ENCODE measurements around the gene KDM3A. TPM values are rescaled to one million over a fixed set of nuclear protein-coding genes. Genes with fewer than 3 reads are reported as not detected.

The KDM3A gene
- total and polyA plus RNA-seq, 7 donors: 11.3 to 61.2 (median 33.6) TPM

DNA sequence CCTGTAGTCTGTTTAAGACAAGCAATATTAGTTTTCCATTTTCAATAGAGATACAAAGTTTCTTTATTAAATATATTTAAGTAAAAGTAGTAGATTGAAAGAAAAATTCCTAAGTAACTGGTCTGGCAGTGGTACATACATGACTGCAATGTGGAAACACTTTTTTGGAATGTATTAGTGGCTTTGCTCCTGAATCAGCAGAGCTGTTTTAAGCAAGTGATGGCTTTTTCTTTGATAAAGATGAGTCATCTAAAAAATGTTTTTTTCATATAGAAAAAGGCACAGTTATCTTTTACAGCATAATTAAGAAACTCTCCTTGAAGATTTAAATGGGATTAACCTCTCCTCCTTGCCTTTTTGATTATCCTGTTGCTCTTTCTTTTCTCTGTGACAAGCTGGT, 34.9 kb downstream of the KDM3A start:
- no peak for TF ChIP-seq POLR2A (IDR thresholded peaks at IDR 0.05)
- TF ChIP-seq POLR2AphosphoS5 (IDR thresholded peaks at IDR 0.05): no peak
- no peak for TF ChIP-seq EP300 (IDR thresholded peaks at IDR 0.05)
- TF ChIP-seq, protein P1, sequence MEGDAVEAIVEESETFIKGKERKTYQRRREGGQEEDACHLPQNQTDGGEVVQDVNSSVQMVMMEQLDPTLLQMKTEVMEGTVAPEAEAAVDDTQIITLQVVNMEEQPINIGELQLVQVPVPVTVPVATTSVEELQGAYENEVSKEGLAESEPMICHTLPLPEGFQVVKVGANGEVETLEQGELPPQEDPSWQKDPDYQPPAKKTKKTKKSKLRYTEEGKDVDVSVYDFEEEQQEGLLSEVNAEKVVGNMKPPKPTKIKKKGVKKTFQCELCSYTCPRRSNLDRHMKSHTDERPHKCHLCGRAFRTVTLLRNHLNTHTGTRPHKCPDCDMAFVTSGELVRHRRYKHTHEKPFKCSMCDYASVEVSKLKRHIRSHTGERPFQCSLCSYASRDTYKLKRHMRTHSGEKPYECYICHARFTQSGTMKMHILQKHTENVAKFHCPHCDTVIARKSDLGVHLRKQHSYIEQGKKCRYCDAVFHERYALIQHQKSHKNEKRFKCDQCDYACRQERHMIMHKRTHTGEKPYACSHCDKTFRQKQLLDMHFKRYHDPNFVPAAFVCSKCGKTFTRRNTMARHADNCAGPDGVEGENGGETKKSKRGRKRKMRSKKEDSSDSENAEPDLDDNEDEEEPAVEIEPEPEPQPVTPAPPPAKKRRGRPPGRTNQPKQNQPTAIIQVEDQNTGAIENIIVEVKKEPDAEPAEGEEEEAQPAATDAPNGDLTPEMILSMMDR (IDR thresholded peaks at IDR 0.05): no peak
- intact Hi-C loops (cut with DNase I): no loop called here
- Histone ChIP-seq H3K27me3 (no peaks in the 10 kb centered on the region), H3K4me1 (peaks cover 0 to 33% (median 11%) of the 10 kb centered on the region in 4 donors), H3K36me3 (peaks cover 33 to 100% (median 58%) of the 10 kb centered on the region in 4 donors), H3K27ac (no peak overlapping the region), H3K4me3 (no peak overlapping the region), H3K9me3 (no peaks in the 10 kb centered on the region)
- DNase-seq: no peak

DNA sequence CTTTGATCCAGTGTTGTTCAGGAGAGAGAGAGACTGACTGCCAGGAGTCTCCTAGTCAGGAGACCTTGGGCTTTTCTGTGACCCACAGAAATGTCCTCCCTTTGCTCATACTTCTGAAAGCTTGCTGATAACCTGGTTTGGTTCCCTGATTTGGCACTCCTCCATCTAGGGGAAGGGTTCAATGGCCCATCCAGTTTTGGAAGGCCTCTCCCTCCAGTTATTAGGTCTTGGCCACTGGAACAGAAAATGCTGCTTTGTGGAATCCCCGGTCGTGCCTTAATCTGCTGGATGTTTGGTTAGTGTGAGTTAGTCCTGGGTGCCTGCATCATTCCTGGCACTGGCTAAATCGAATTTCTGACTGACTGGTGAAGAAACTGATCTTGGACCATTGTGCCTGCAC, 35.7 kb downstream of the KDM3A start:
- H3K4me1 ChIP-seq: peaks cover 0 to 42% (median 15%) of the 10 kb centered on the region in 4 donors
- H3K27ac ChIP-seq: no peak overlapping the region
- no peaks in the 10 kb centered on the region for H3K9me3 ChIP-seq
- no peaks in the 10 kb centered on the region for H3K27me3 ChIP-seq
- H3K4me3 ChIP-seq: no peak overlapping the region
- H3K36me3 ChIP-seq: peaks cover 38 to 100% (median 60%) of the 10 kb centered on the region in 4 donors
- intact Hi-C loops (cut with DNase I): no loop called here
- TF ChIP-seq, protein P1 (IDR thresholded peaks at IDR 0.05): no peak
- TF ChIP-seq EP300 (IDR thresholded peaks at IDR 0.05): no peak
- TF ChIP-seq POLR2A (IDR thresholded peaks at IDR 0.05): no peak
- no peak for TF ChIP-seq POLR2AphosphoS5 (IDR thresholded peaks at IDR 0.05)
- 70 to 90% methylated on average over 3 of the region's 3 CpGs for WGBS, 2 donors
- DNase-seq: no peak

DNA sequence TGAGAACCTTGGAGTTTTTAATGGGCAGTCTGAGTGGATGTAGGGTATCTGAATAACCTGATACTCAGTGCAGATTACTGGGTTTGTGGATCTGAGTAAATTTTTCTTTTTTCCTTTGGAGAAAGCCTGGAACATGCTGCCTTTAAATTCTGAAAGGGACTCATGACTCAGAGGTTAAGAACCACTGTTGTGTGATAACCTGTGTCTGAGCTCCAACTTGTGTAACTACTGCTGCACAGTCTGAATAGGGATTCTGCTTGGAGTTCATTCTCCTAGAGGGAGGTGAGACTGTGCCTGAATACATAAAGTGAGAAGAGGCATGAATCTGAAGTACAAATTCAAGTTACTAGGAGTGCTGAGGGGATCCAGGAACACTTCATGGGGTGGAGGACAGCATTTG, 36.2 kb downstream of the KDM3A start:
- Histone ChIP-seq H3K27me3 (no peaks in the 10 kb centered on the region), H3K36me3 (peaks cover 42 to 100% (median 62%) of the 10 kb centered on the region in 4 donors), H3K4me3 (no peak overlapping the region), H3K4me1 (peaks cover 0 to 46% (median 17%) of the 10 kb centered on the region in 4 donors), H3K27ac (no peak overlapping the region), H3K9me3 (no peaks in the 10 kb centered on the region)
- intact Hi-C loops (cut with DNase I): no loop called here
- TF ChIP-seq, protein P1 (IDR thresholded peaks at IDR 0.05): no peak
- TF ChIP-seq EP300 (IDR thresholded peaks at IDR 0.05): no peak
- TF ChIP-seq POLR2A (IDR thresholded peaks at IDR 0.05): no peak
- no peak for TF ChIP-seq POLR2AphosphoS5 (IDR thresholded peaks at IDR 0.05)
- no peak for DNase-seq

DNA sequence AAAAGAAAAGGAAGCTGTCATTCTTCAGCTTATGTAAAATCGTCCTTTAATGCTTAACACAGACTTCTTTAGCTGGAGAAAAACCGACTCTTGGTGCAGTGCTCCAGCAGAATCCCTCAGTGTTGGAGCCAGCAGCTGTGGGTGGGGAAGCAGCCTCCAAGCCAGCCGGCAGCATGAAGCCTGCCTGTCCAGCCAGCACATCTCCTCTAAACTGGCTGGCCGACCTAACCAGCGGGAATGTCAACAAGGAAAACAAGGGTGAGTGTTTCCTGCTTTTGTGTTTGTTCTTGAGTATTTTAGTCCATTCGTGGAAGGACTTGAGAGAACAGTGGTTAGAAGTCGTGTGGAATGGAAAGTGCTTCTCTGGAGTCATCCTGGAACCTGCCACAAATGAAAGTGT, 38.9 kb downstream of the KDM3A start:
- H3K9me3 ChIP-seq: no peaks in the 10 kb centered on the region
- H3K4me1 ChIP-seq: peaks cover 0 to 60% (median 31%) of the 10 kb centered on the region in 4 donors
- no peak for TF ChIP-seq POLR2AphosphoS5 (IDR thresholded peaks at IDR 0.05)
- TF ChIP-seq POLR2A (IDR thresholded peaks at IDR 0.05): no peak
- TF ChIP-seq, protein P1 (IDR thresholded peaks at IDR 0.05): no peak
- TF ChIP-seq EP300 (IDR thresholded peaks at IDR 0.05): no peak
- DNase-seq: peak; percentile 68
- intact Hi-C loops (cut with DNase I): no loop called here
- H3K4me3 ChIP-seq: no peak overlapping the region
- 18 to 63% methylated on average over 7 of the region's 7 CpGs for WGBS, 2 donors
- H3K27ac ChIP-seq: peak overlapping the region in 3 of 4 donors; percentile 4 to 75 (median 22)
- no peaks in the 10 kb centered on the region for H3K27me3 ChIP-seq
- H3K36me3 ChIP-seq: peaks cover 52 to 100% (median 66%) of the 10 kb centered on the region in 4 donors

DNA sequence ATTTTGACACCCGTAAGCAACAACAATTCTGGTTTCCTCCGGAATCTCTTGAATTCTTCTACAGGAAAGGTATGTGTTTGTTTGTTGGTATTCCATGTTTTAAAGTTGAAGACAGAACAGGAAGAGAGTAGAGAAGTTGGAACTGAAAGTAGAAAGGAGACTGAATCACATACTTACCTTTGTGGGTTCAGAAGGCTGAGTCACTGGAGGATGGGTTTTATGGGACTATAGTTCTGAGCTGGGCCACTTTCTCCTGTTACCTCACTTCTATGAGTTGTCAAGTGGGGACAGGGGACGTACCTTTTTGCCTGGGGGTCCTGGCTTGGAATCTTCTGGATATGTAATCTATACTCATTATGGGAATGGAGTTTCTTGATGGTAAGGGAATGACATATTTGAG, 40.9 kb downstream of the KDM3A start:
- TF ChIP-seq, protein P1 (IDR thresholded peaks at IDR 0.05): no peak
- TF ChIP-seq POLR2AphosphoS5 (IDR thresholded peaks at IDR 0.05): no peak
- TF ChIP-seq POLR2A (IDR thresholded peaks at IDR 0.05): no peak
- TF ChIP-seq EP300 (IDR thresholded peaks at IDR 0.05): no peak
- intact Hi-C loops (cut with DNase I): no loop called here
- WGBS, 2 donors: 93 to 96% methylated on average over 3 of the region's 3 CpGs
- no peak overlapping the region for H3K4me3 ChIP-seq
- H3K4me1 ChIP-seq: peaks cover 0 to 50% (median 29%) of the 10 kb centered on the region in 4 donors
- H3K36me3 ChIP-seq: peaks cover 56 to 100% (median 74%) of the 10 kb centered on the region in 4 donors
- no peaks in the 10 kb centered on the region for H3K9me3 ChIP-seq
- DNase-seq: no peak
- peak overlapping the region in 3 of 4 donors; percentile 0 to 75 (median 51) for H3K27ac ChIP-seq
- no peaks in the 10 kb centered on the region for H3K27me3 ChIP-seq

Measured in sigmoid colon (tissue), 7 donors.